HepG2 (cell line): ENCODE measurements around the gene ANKRD2. TPM values are rescaled to one million over a fixed set of nuclear protein-coding genes. Genes with fewer than 3 reads are reported as not detected.
A peak's percentile ranks its signal among the peaks of the same experiment; 100 is the strongest.

Experiments
- ATAC-seq: fragments of 200-7000 bp; cut with Tn5 transposase; 3 replicates; pipeline ENCODE4 v1.9.1; 2020; ENCODE audit warnings: mild to moderate bottlenecking, moderate library complexity
- BruUV-seq: library from RNA; stranded (reverse); fragments of 400-500 nt; replicated peaks from 2 replicates; lab custom pipeline; 2021; lab: Mats Ljungman, UMichigan
- CTCF ChIA-PET: fragments of 300-600 bp; formaldehyde crosslinking; extraction: SDS; loops from one replicate; lab custom pipeline; 2021; ENCODE audit warnings: low total read pairs, inconsistent platforms, low intra/inter-chr PET ratio; lab: Yijun Ruan, JAX
- POLR2A ChIA-PET: fragments of 350-600 bp; sonication (Branson Sonifier 250); formaldehyde crosslinking; loops from one replicate; lab custom pipeline; 2020; ENCODE audit warnings: antibody characterized with exemption, inconsistent platforms; lab: Yijun Ruan, JAX
- DNase-seq: peaks from one replicate; pipeline ENCODE4 v3.0.0-alpha.2; 2015; ENCODE audit warnings: low spot score
- FAIRE-seq: peaks from 3 replicates; lab custom pipeline; 2011; peaks lifted over from hg19 to GRCh38; lab: Jason Lieb, UNC
- H2AFZ ChIP-seq: one replicate; pipeline ENCODE4 v1.6.1; 2011; ENCODE audit warnings: low read length, inconsistent platforms
- H3K27ac ChIP-seq: fragments of 300-600 bp; 3 replicates; pipeline ENCODE4 v1.8.0; 2011; ENCODE audit warnings: mixed run types, mild to moderate bottlenecking, mixed read lengths, low read length, inconsistent platforms; ENCODE audit not compliant: insufficient read depth; ENCODE audit errors: extremely low read length
- H3K27me3 ChIP-seq, 2 experiments: fragments of 200-600 bp in 1 of 2; 2 replicates in 1 of 2; 3 replicates in 1 of 2; pipeline versions ENCODE4 v1.6.0 to v1.8.0; 2011; ENCODE audit warnings: low read length in 2 of 2, mild to moderate bottlenecking in 2 of 2, moderate library complexity in 2 of 2, inconsistent platforms in 1 of 2; ENCODE audit not compliant: insufficient read depth in 2 of 2, control insufficient read depth in 1 of 2
- H3K36me3 ChIP-seq, 2 experiments: fragments of 200-600 bp in 1 of 2; replicated peaks in 1 of 2; 2 replicates in 1 of 2; 3 replicates in 1 of 2; pipeline versions ENCODE4 v1.5.1 to v1.8.0; 2011; ENCODE audit warnings: low read length in 2 of 2, inconsistent platforms in 1 of 2; ENCODE audit not compliant: insufficient read depth in 2 of 2, control insufficient read depth in 1 of 2
- H3K4me1 ChIP-seq: 2 replicates; pipeline ENCODE4 v1.5.1; 2012; ENCODE audit warnings: low read length, inconsistent platforms; ENCODE audit not compliant: insufficient read depth
- H3K4me2 ChIP-seq: 2 replicates; pipeline ENCODE4 v1.6.0; 2011; ENCODE audit warnings: low read depth, low read length, inconsistent platforms
- H3K4me3 ChIP-seq, 3 experiments: fragments of 200-600 bp in 1 of 3; sonication (generic), shearing (Covaris generic) in 1 of 3; replicated peaks in 1 of 3; 2 replicates each; pipeline ENCODE4 v1.5.1; 2011 to 2016; ENCODE audit warnings: low read length in 3 of 3, inconsistent platforms in 2 of 3, low read depth in 2 of 3, mild to moderate bottlenecking in 2 of 3, control low read depth in 1 of 3, mixed read lengths in 1 of 3; ENCODE audit not compliant: insufficient read depth in 1 of 3
- H3K79me2 ChIP-seq: one replicate; pipeline ENCODE4 v1.6.1; 2011; ENCODE audit warnings: low read length, inconsistent platforms; ENCODE audit not compliant: insufficient read depth
- H3K9ac ChIP-seq: 2 replicates; pipeline ENCODE4 v1.6.0; 2011; ENCODE audit warnings: mild to moderate bottlenecking, low read depth, low read length, inconsistent platforms; ENCODE audit not compliant: insufficient read depth
- H3K9me3 ChIP-seq: 2 replicates; pipeline ENCODE4 v1.5.1; 2012; ENCODE audit warnings: mild to moderate bottlenecking, low read length
- H4K20me1 ChIP-seq: 2 replicates; pipeline ENCODE4 v1.6.0; 2011; ENCODE audit warnings: inconsistent platforms, mild to moderate bottlenecking, low read length, moderate library complexity; ENCODE audit not compliant: insufficient read depth
- ATF7 ChIP-seq, 2 experiments: fragments of 450-650 bp in 1 of 2; sonication (generic) in 1 of 2; formaldehyde crosslinking in 1 of 2; IDR thresholded peaks; 2 replicates each; pipeline versions ENCODE4 v1.4.0 to v1.6.1; 2016 to 2020; ENCODE audit warnings: antibody characterized with exemption in 1 of 2, mild to moderate bottlenecking in 1 of 2, missing genetic modification reagents in 1 of 2
- ZNF121 ChIP-seq: sonication (generic); formaldehyde crosslinking; IDR thresholded peaks from 2 replicates; pipeline ENCODE4 v1.5.0; 2020; ENCODE audit warnings: mild to moderate bottlenecking, missing genetic modification reagents
- ZNF546 ChIP-seq: sonication (generic); formaldehyde crosslinking; conservative IDR thresholded peaks from 2 replicates; pipeline ENCODE4 v1.8.1; 2023; ENCODE audit warnings: mild to moderate bottlenecking, missing genetic modification reagents
- WGBS: methylation state at CpG from one replicate; pipeline ENCODE4 v1.1.6; 2017; ENCODE audit warnings: low lambda C conversion rate; 5-methylcytosine and 5-hydroxymethylcytosine counted together
- in situ Hi-C: cut with HindIII; loops from 2 replicates; pipeline ENCODE4 v1.10.0; 2017; ENCODE audit warnings: low pct_unique_long_range_greater_than_20kb; ENCODE audit not compliant: extremely low pct_ligation_motif_present
- intact Hi-C: fragments of 100-400 bp; cut with micrococcal nuclease; formaldehyde crosslinking; loops from one replicate; pipeline ENCODE4 v1.10.0; 2022; ENCODE audit not compliant: unreplicated experiment
- polyA plus RNA-seq, 8 experiments: library from polyadenylated mRNA; depleted of rRNA in 3 of 8; stranded (reverse) in 7 of 8; unstranded in 1 of 8; fragments of >200 nt; fragmentation: Illumina TruSeq in 4 of 8; extraction: Trizol in 4 of 8; gene quantifications; 2 replicates each; pipeline versions ENCODE4 v1.2.1 to v1.2.3, GENCODE V29; 2011 to 2016; ENCODE audit warnings: low read depth in 4 of 8, missing spikeins in 1 of 8, mixed read lengths in 1 of 8; ENCODE audit not compliant: insufficient read depth in 1 of 8
- total RNA-seq, 5 experiments: library from RNA; depleted of rRNA; stranded (reverse); fragments of >200 nt; fragmentation: Illumina TruSeq; extraction: Trizol; gene quantifications; 2 replicates each; pipeline ENCODE4 v1.2.3, GENCODE V29; 2016; ENCODE audit warnings: low read depth in 1 of 5
- TF ChIP-seq, protein P1 (sequence below): sonication (generic); formaldehyde crosslinking; conservative IDR thresholded peaks from 2 replicates; pipeline ENCODE4 v1.8.0; 2022; ENCODE audit warnings: low read depth, missing genetic modification reagents

ANKRD2 gene
- total and polyA plus RNA-seq, 2 of the 13 experiments (the other 11 are each of a cell fraction or from before 2014, with no cell fraction given): not detected

DNA sequence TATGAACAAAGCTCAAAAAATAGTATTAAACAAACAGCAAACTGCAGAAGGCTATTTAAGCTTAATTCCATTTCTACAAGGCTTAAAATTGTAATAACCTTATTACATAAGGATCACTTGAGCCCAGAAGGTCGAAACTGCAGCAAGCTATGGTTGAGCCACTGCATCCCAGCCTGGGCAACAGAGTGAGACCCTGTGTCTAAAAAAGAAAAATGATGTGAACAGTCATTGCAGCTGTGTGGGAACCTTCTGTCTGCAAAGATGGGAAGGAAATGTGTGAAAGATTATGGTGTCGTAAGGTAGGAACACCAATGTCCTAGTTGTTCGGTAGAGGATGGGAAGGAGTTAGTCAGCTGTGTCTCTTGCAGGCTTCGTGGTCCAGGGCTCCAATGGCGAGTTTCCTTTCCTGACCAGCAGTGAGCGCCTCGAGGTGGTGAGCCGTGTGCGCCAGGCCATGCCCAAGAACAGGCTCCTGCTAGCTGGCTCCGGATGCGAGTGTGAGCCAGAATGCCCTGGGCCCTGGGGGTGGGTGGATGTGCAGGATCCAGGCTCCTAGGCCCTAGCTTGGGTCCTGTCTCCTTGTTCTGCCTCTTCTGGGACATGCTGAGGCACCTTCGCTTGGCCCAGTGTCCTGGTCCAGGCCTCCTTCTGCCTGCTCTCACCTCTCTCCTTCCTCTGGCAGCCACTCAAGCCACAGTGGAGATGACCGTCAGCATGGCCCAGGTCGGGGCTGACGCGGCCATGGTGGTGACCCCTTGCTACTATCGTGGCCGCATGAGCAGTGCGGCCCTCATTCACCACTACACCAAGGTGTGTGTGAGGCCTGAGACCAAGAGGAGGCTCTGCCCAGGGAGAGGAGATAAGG is 26.1 kb downstream of the ANKRD2 start:
- ATAC-seq (no peak), FAIRE-seq (no peak), DNase-seq (no peak)
- whole genome bisulfite sequencing: 95% methylated on average over 12 of the region's 19 CpGs
- Histone ChIP-seq H3K4me2 (no peak overlapping the region), H3K27ac (no peak overlapping the region), H3K9me3 (no peaks in the 10 kb centered on the region), H3K36me3 (no peaks in the 10 kb centered on the region), H3K79me2 (no peaks in the 10 kb centered on the region), H3K27me3 (no peaks in the 10 kb centered on the region; a peak in 1 of 5 replicates), H3K4me3 (no peak overlapping the region), H3K9ac (no peak overlapping the region), H2AFZ (no peak overlapping the region), H4K20me1 (no peaks in the 10 kb centered on the region), H3K4me1 (peaks cover 43% of the 10 kb centered on the region)
- in situ Hi-C loops (no loop called here), intact Hi-C loops (no loop called here)
- TF ChIP-seq, protein P1, sequence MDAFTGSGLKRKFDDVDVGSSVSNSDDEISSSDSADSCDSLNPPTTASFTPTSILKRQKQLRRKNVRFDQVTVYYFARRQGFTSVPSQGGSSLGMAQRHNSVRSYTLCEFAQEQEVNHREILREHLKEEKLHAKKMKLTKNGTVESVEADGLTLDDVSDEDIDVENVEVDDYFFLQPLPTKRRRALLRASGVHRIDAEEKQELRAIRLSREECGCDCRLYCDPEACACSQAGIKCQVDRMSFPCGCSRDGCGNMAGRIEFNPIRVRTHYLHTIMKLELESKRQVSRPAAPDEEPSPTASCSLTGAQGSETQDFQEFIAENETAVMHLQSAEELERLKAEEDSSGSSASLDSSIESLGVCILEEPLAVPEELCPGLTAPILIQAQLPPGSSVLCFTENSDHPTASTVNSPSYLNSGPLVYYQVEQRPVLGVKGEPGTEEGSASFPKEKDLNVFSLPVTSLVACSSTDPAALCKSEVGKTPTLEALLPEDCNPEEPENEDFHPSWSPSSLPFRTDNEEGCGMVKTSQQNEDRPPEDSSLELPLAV (CRISPR knock-in tag): no peak
- 0 out of 2 replicates have a peak, but pooled peaks have one; percentile 17 for TF ChIP-seq ZNF121
- CTCF ChIA-PET: no interaction called here
- POLR2A ChIA-PET: interaction anchor here (3.5 kb wide), 1 partner anchor 14 kb away, joined by 23 read pairs; the partner anchor contains the start of gene HOGA1
- no TSS peak for BruUV-seq

GRCh38 chr10:97599272-97599619 is 26.7 kb downstream of the ANKRD2 start:
- no peak for ATAC-seq
- DNase-seq: no peak
- 93% methylated on average over 6 of the region's 6 CpGs for WGBS
- Histone ChIP-seq H2AFZ (no peak overlapping the region), H3K4me2 (no peak overlapping the region), H3K27me3 (no peaks in the 10 kb centered on the region; a peak in 1 of 5 replicates), H3K36me3 (no peaks in the 10 kb centered on the region), H3K4me1 (peaks cover 43% of the 10 kb centered on the region)
- TF ChIP-seq ATF7 (IDR thresholded peaks at IDR 0.05) (peak; percentile 57), ATF7 (CRISPR knock-in tag; IDR thresholded peaks at IDR 0.05) (no peak), ZNF546 (CRISPR knock-in tag) (no peak)
- TF ChIP-seq, all 625 proteins: peak for 1
- H3K9me3 ChIP-seq: no peaks in the 10 kb centered on the region
- in situ Hi-C loops (no loop called here), intact Hi-C loops (no loop called here)
- ChIA-PET CTCF (no interaction called here), POLR2A (no interaction called here)
- FAIRE-seq: no peak
- H4K20me1 ChIP-seq: no peaks in the 10 kb centered on the region
- H3K27ac ChIP-seq: no peak overlapping the region
- no peak overlapping the region for H3K4me3 ChIP-seq
- no peak overlapping the region for H3K9ac ChIP-seq
- H3K79me2 ChIP-seq: no peaks in the 10 kb centered on the region
- BruUV-seq: no TSS peak
